Measurements from ENCODE around the gene RHBDL1. TPM values are rescaled to one million over a fixed set of nuclear protein-coding genes. Genes with fewer than 3 reads are reported as not detected.

The RHBDL1 gene
- total RNA-seq, 1 experiment from 2014 or later = 1.5 TPM

GRCh38 chr16:708959-709358, 33.5 kb downstream of the RHBDL1 start:
- Histone ChIP-seq H3K4me3 (ENCODE audit: low read depth, low read length, poor library complexity, severe bottlenecking) (no peak overlapping the region), H3K27ac (ENCODE audit: low read depth, low read length, poor library complexity, severe bottlenecking) (no peak overlapping the region), H3K4me1 (ENCODE audit: insufficient read depth, low read length, poor library complexity, severe bottlenecking) (no peaks in the 10 kb centered on the region), H3K27me3 (replicated peaks; ENCODE audit: insufficient read depth, low read depth, low read length, poor library complexity) (peaks cover 34% of the 10 kb centered on the region), H3K36me3 (ENCODE audit: insufficient read depth, low read length, poor library complexity, severe bottlenecking) (no peaks in the 10 kb centered on the region), H3K9me3 (ENCODE audit: low read depth, low read length, poor library complexity, severe bottlenecking) (no peaks in the 10 kb centered on the region)
- POLR2A ChIA-PET (ENCODE audit: low non-redundant PET) = interaction anchor here (0.7 kb wide), 1 partner anchor 31 kb away, joined by 4 read pairs; no protein-coding TSS in a partner anchor
- no peak for TF ChIP-seq EZH2 (IDR thresholded peaks at IDR 0.05; ENCODE audit: borderline replicate concordance, low read depth, low read length, poor library complexity, severe bottlenecking)
- no peak for TF ChIP-seq CTCF (conservative IDR thresholded peaks at IDR 0.05; ENCODE audit: low read depth, low read length)
- DNase-seq (ENCODE audit: low spot score) = no peak
- intact Hi-C loops (cut with micrococcal nuclease; ENCODE audit: unreplicated experiment) = no loop called here
- CTCF ChIA-PET = interaction anchor here (2.2 kb wide), 1 partner anchor 11 kb away, joined by 8 read pairs; no protein-coding TSS in a partner anchor
- BruUV-seq (replicated peaks) = no TSS peak

GRCh38 chr16:709566-710499, 34.4 kb downstream of the RHBDL1 start:
- DNase-seq (ENCODE audit: low spot score) = peak; percentile 87
- Histone ChIP-seq H3K4me3 (ENCODE audit: low read depth, low read length, poor library complexity, severe bottlenecking) (no peak overlapping the region), H3K9me3 (ENCODE audit: low read depth, low read length, poor library complexity, severe bottlenecking) (no peaks in the 10 kb centered on the region), H3K4me1 (ENCODE audit: insufficient read depth, low read length, poor library complexity, severe bottlenecking) (no peaks in the 10 kb centered on the region), H3K27ac (ENCODE audit: low read depth, low read length, poor library complexity, severe bottlenecking) (no peak overlapping the region), H3K27me3 (replicated peaks; ENCODE audit: insufficient read depth, low read depth, low read length, poor library complexity) (peaks cover 25% of the 10 kb centered on the region), H3K36me3 (ENCODE audit: insufficient read depth, low read length, poor library complexity, severe bottlenecking) (no peaks in the 10 kb centered on the region)
- ChIA-PET CTCF (interaction anchor here (0.5 to 2.2 kb wide), 2 partner anchors 10 to 90 kb away, joined by 3 to 8 read pairs; no protein-coding TSS in a partner anchor), POLR2A (ENCODE audit: low non-redundant PET) (interaction anchor here (0.7 kb wide), 1 partner anchor 30 kb away, joined by 4 read pairs; no protein-coding TSS in a partner anchor)
- intact Hi-C loops (cut with micrococcal nuclease; ENCODE audit: unreplicated experiment) = loop anchor here (5.0 to 10.0 kb wide), 2 partner anchors 77 to 345 kb away; partner anchors contain the start of genes CHTF18 and RPUSD1
- TF ChIP-seq EZH2 (IDR thresholded peaks at IDR 0.05; ENCODE audit: borderline replicate concordance, low read depth, low read length, poor library complexity, severe bottlenecking) (no peak), CTCF (conservative IDR thresholded peaks at IDR 0.05; ENCODE audit: low read depth, low read length) (no peak)
- BruUV-seq (replicated peaks) = no TSS peak

GRCh38 chr16:710500-711075, 35.1 kb downstream of the RHBDL1 start:
- ChIA-PET POLR2A (ENCODE audit: low non-redundant PET) (no interaction called here), CTCF (interaction anchor here (0.5 to 2.2 kb wide), 3 partner anchors 9 to 141 kb away, joined by 3 to 8 read pairs (median 3); no protein-coding TSS in a partner anchor)
- Histone ChIP-seq H3K27me3 (replicated peaks; ENCODE audit: insufficient read depth, low read depth, low read length, poor library complexity) (peaks cover 26% of the 10 kb centered on the region), H3K4me1 (ENCODE audit: insufficient read depth, low read length, poor library complexity, severe bottlenecking) (no peaks in the 10 kb centered on the region), H3K9me3 (ENCODE audit: low read depth, low read length, poor library complexity, severe bottlenecking) (no peaks in the 10 kb centered on the region), H3K27ac (ENCODE audit: low read depth, low read length, poor library complexity, severe bottlenecking) (no peak overlapping the region), H3K4me3 (ENCODE audit: low read depth, low read length, poor library complexity, severe bottlenecking) (no peak overlapping the region), H3K36me3 (ENCODE audit: insufficient read depth, low read length, poor library complexity, severe bottlenecking) (no peaks in the 10 kb centered on the region)
- BruUV-seq (replicated peaks) = no TSS peak
- intact Hi-C loops (cut with micrococcal nuclease; ENCODE audit: unreplicated experiment) = loop anchor here (5.0 to 10.0 kb wide), 2 partner anchors 77 to 344 kb away; partner anchors contain the start of genes CHTF18 and RPUSD1
- DNase-seq (ENCODE audit: low spot score) = no peak
- TF ChIP-seq CTCF (conservative IDR thresholded peaks at IDR 0.05; ENCODE audit: low read depth, low read length) = no peak
